Measurements from ENCODE around the gene SPAG9.

The SPAG9 gene

DNA sequence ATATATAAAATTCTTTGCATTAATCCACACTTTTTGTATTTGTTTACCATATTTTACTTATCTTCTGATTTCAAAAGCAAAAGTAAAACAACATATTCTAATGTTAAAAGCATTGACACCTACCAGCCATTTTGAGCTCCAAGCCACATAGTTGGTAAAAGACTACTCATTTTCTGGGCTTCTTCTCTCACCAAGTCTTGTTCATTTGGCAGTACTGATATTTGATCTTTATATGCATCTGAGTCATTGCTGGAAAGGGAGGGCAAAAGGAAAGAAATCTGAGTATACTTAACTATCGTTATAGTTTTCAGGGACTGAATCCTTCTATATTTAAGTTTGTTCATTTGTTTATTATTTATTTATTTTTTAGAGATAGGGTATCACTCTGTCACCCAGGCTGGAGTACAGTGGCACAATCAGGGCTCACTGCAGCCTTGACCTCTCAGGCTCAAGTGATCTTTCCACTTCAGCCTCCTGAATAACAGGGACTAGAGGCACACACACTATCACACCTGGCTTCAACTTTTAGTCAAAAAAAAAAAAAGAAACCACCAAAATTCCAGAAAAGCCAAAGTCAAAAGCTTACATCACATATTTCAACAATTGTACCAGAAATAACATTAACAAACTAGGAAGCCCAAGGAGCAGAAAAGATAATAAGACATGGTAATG, 133.5 kb downstream of the SPAG9 start:
- FAIRE-seq = no peak

DNA sequence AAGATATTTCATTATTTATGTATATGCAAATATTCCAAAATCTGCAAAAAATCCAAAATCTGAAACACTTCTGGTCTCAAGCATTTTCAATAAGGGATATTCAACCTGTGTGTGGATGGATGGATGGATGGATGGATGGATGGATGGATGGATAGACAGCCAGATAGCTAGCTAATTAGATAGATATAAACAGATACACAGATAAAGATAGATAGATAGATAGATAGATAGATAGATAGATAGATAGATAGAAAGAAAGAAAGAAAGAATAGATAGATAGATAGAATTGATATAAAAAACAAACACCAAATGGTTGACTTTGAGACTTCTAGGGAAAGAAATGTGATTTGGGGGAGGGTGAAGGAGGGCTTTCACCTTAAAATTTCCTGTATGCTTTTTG, 139.4 kb downstream of the SPAG9 start:
- no peak for FAIRE-seq

DNA sequence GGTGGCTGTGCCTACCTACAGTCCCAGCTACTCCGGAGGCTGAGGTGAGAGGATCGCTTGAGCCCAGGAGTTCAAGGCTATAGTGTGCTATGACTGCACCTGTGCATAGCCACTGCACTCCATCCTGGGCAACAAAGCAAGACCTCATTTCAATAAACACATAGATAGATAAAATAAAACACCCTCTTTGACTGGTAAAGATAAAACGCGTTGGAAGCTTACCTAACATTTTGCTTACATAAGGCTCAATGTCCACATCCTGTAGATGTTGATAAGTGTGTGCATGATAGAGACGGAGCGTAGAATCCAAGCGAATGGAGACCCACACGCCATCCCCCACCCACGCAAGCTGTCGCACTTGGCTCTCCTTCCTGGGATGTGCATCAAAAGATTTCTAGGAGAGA, 141.1 kb downstream of the SPAG9 start:
- no peak for FAIRE-seq

DNA sequence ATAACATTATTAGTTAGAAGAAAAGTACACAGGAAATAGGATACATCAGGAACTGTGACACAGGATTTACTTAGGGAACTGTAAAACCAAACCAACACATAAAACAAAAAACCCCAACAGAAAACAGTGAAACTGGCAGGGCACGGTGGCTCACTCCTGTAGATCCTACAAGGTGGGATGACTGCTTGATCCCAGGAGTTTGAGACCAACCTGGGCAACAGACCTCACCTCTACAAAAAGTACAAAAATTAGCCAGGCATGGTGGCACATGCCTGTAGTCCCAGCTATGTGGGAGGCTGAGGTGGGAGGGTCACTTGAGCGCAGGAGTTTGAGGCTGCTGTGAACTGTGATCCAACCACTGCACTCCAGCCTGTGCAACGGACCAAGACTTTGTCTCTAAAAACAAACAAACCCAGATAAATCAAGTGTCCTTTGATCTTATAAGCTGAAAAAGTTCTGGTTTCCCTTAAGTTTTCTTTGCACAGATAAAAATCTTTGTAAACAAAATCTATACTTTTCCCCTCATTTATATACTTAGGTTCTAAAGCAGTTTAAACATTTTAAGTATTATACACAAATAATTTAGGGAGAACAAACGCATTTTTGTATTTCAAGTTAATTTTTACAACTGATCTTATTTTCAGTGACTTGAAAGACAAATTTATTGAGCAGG, 143.0 kb downstream of the SPAG9 start:
- FAIRE-seq = no peak

GRCh38 chr17:50976951-50977472, 143.7 kb downstream of the SPAG9 start:
- no peak for FAIRE-seq

DNA sequence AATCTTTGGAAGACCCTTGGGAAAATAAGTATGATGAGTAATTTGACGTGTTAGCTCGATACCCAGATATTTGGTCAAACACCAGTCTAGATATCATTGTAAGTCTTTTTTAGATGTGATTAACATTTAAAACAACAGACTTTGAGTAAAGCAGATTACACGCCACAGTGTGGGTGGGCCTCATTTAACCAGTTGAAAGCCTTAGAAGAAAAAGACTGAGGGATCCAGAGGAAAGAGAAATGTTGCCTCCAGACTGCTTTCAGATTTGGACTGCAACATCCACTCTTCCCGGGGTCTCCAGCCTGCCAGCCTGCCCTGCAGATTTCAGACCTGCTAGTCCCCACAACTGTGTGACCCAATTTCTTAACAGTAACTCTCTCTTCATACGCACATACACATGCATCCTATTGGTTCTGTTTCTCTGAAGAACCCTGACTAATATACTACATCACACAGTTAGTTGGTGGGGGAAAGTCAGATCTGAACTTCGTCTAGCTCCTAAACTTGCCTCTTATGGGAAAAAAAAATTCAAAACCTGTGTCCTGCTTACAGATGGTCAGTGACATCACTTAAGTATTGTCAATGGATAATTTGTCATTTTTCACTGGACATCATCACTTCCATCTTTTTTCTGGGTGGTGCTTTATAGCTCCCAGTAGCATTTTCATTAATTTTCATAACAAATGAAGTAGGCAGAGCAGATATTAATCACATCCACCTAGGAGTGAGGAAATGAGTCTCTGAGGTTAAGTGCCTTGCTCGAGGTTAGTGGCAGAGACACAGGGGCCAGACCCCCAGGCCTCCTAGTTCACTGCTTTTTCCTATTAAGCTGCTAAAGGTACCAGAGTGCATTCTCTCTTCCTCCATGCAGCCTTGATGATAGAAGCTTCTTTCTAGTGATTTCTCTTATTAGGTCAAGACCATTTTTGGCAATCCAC, 146.8 kb downstream of the SPAG9 start:
- FAIRE-seq = no peak

- no peak for FAIRE-seq
Observed at GRCh38 chr17:50972577-50972976, 148.1 kb downstream of the SPAG9 start.

- no peak for FAIRE-seq
Observed at GRCh38 chr17:50967795-50968194, 152.9 kb downstream of the SPAG9 start.

DNA sequence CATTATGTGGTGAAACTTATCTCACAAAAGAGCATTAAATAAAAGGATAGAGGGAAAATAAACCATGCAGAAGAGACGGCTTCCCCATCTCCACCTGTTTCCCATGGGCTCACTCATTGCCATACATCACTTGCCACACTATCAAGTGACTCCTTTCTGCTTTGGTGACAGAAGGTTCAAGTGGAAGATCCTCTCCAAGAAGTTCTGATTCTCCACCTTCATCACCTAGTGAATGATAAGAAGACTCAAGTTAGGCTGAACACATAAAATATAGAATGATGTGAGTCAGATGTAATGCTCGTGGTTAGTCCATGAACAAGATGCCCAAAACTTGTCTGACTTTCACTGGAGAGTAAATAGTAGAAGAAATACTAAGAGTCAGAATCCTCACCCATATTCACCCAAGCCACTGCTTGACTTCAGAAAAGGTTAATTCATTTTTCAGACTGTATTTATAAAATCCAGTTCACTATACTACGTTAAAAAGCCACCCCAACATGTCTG, 154.5 kb downstream of the SPAG9 start:
- FAIRE-seq = no peak

DNA sequence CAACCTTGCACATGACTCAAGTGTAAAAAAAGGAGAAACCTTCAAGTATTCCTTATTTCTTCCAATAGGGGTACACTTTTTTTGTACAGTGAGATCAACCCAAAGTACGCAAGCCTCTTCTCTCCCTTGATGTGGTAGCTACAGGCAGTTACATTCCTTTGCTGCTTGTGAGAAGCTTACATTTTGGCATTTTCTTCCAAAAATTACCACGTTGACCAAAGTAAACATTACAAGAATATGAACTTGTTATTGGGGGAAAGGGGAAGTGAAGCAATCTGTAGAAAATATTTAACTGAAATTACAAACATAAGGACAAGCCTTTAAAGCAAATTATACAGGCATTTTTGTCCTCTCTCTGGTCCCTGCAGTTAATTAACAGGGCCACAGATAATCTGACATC, 157.5 kb downstream of the SPAG9 start:
- no peak for FAIRE-seq

DNA sequence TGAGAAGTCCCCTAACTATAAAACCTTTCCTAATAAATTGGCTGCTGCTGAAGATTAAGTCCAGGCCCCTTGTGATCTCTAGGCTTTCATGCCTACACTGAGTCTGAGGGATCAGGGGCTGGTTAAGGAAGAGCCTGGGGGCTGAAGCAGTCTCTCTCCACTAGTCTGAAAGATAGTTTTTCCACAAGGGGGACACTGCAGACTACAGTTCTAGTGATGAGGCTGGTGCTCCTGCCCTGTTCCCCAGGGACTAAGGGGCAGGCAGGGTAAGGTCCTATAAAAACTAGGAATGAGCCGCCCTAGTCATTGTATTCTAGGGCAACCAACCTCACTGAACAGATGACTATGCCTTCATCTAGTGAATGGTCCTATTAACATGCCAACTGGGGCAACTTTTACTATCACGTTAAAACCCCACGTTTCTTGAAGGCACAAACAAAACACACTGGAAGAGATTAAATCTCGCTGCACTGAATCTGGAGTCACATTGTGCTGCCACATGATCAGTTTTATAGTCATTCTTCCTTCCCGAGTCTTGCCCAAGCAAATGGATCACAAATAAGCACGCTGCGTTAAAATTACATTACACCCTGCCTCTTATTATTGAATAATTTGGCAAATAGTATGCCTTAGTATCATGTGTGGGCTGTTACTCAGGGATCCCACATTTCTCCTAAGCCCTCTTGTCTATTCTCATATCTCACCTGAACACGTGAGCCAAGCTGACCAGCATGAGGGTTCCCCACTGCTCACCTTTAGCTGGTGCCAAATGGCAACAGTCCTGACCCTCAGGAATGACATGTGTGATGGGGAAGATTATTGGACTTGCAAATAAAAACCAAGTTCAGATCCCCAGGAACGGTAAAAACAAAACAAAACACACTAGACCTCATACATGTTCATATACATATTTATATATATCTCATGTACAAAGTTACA, 159.1 kb downstream of the SPAG9 start:
- no peak for FAIRE-seq

GRCh38 chr17:50959341-50959740, 161.3 kb downstream of the SPAG9 start:
- FAIRE-seq = no peak

- no peak for FAIRE-seq
Observed at GRCh38 chr17:50957600-50958575, 162.8 kb downstream of the SPAG9 start.

GRCh38 chr17:50956750-50957523, 163.7 kb downstream of the SPAG9 start:
- no peak for FAIRE-seq

DNA sequence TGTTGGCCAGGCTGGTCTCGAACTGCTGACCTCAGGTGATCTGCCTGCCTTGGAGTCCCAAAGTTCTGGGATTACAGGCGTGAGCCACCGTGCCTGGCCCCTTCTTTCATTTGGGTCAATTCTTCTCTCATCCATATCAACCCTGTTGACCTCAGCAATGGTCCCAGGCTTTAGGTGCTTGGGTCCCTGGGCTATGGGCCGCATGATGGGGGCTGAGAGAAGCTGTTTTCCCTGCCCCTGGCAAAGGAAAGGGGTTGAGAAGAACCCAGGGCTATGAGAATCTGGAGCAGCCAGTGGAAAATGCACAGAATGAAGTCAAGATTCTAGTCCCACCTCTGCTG, 164.3 kb downstream of the SPAG9 start:
- no peak for FAIRE-seq

DNA sequence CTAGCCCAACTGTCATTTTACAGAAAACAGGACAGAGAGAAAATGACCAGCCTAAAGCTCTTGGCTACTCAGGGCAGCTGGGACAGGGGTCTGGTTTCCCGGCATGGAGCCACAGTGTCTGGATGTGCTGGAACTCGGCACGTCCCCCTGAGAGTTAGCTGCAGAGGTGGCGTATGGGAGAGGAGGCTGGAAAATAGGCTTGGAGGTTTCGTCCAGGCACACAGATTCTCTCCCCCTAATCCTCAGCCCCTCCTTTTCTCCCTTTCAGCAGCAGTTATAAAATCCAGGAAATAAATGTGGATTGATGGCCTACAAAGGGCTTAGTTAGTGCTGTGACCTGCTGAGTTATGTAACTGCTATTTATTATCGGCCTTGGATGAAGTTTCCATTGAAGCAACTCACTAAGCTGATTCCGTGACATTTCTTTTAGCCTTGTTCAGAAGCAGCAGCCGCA, 165.0 kb downstream of the SPAG9 start:
- no peak for FAIRE-seq

GRCh38 chr17:50955160-50955559, 165.5 kb downstream of the SPAG9 start:
- no peak for FAIRE-seq

DNA sequence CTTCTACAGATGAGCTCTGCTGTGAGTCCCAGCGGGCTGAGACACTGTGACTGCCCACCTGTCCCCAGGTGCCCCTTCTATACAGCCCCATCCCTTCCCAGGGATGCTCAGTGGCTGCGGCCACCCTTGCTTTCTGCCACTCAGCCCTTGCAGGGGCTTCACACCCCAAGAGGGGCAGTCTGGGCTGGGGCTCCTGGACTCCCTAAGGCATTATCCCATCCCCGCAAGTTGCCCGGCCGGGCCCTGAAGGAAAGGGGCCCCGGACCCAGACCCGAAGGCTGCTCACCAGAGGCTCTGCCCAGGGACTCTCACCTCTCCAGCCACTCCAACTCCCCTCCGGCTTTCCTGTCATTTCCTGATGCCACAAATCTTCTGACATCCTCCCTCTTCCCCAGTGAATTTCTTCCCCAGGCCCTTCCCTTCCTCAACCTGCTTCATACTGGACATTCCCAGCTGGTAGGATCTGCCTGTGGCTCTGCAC, 166.0 kb downstream of the SPAG9 start:
- no peak for FAIRE-seq

DNA sequence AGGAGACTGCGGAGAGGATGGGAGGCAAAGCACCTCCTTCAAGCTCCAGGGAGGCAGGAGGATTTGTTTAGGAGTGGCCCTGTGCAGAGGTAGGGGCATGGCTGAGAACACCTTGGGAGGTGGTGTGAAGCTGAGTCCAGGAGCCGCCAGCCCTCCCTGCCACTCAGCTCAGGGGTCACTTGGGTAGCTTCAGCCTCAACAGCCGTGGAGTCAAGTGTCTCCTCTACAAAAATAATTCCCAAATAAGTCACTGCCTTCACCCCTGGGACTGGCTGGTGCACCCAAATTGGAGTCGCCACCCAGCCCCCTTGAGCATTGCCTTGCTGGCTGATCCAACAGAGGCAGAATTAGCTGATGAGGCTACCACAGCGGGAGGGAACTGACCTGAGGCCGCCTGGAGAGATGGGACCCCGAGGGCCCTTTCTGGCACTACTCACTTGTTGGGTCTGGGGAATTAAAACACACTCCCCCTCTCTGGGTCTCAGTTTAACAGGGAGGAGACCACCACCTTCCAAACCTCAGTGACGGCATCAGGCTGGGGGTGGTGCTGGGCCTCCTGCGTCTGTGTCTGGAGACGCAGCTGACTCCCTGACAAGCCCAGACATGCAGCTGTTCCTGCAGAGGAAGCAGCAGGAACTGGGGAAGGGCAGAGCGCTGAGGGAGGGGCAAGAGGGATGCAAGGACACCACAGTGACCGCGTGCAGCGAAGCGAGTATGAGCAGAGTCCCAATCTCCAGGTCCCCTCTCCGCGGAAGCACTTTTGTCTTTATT, 166.7 kb downstream of the SPAG9 start:
- no peak for FAIRE-seq
